Ishikawa (cell line): ENCODE data around the gene FOXN3.

Experiments
- CEBPB ChIP-seq: IDR thresholded peaks from 2 replicates; pipeline ENCODE4 v1.6.1; 2012
- CREB1 ChIP-seq: IDR thresholded peaks from 2 replicates; pipeline ENCODE4 v1.6.1; 2012; ENCODE audit warnings: low read depth
- EGR1 ChIP-seq: IDR thresholded peaks from 2 replicates; pipeline ENCODE4 v1.6.1; 2012
- EP300 ChIP-seq: IDR thresholded peaks from 2 replicates; pipeline ENCODE4 v1.6.1; 2012; ENCODE audit warnings: borderline replicate concordance
- FOXM1 ChIP-seq: IDR thresholded peaks from 2 replicates; pipeline ENCODE4 v1.6.1; 2012; ENCODE audit warnings: low read depth, borderline replicate concordance
- MAX ChIP-seq: IDR thresholded peaks from 2 replicates; pipeline ENCODE4 v1.6.1; 2012
- NFIC ChIP-seq: IDR thresholded peaks from 2 replicates; pipeline ENCODE4 v1.6.1; 2012
- RAD21 ChIP-seq: IDR thresholded peaks from 2 replicates; pipeline ENCODE4 v1.6.1; 2012; ENCODE audit warnings: low read depth
- REST ChIP-seq: IDR thresholded peaks from 2 replicates; pipeline ENCODE4 v1.6.1; 2012; ENCODE audit warnings: low read depth, mild to moderate bottlenecking
- TAF1 ChIP-seq: IDR thresholded peaks from 2 replicates; pipeline ENCODE4 v1.6.1; 2012; ENCODE audit warnings: low read depth, mild to moderate bottlenecking
- TCF12 ChIP-seq: IDR thresholded peaks from 2 replicates; pipeline ENCODE4 v1.6.1; 2012; ENCODE audit warnings: low read depth
- TEAD4 ChIP-seq: IDR thresholded peaks from 2 replicates; pipeline ENCODE4 v1.6.1; 2012
- USF1 ChIP-seq: IDR thresholded peaks from 2 replicates; pipeline ENCODE4 v1.6.1; 2012
- YY1 ChIP-seq: IDR thresholded peaks from 2 replicates; pipeline ENCODE4 v1.6.1; 2012; ENCODE audit warnings: low read depth
- ZBTB7A ChIP-seq: IDR thresholded peaks from 2 replicates; pipeline ENCODE4 v1.6.1; 2012; ENCODE audit warnings: low read depth

FOXN3 gene

GRCh38 chr14:89350152-89350551, 66.9 kb downstream of the FOXN3 start:
- no peak for TF ChIP-seq NFIC
- TF ChIP-seq RAD21 = no peak
- no peak for TF ChIP-seq ZBTB7A
- TF ChIP-seq EP300 = no peak
- no peak for TF ChIP-seq MAX
- TF ChIP-seq USF1 = no peak
- TF ChIP-seq EGR1 = no peak
- no peak for TF ChIP-seq TAF1

- no peak for TF ChIP-seq EP300
- TF ChIP-seq TAF1 = no peak
- no peak for TF ChIP-seq NFIC
- no peak for TF ChIP-seq TEAD4
- no peak for TF ChIP-seq CEBPB
- no peak for TF ChIP-seq YY1
- TF ChIP-seq REST = no peak
- TF ChIP-seq MAX = no peak
- TF ChIP-seq ZBTB7A = no peak
- no peak for TF ChIP-seq CREB1
- no peak for TF ChIP-seq FOXM1
- TF ChIP-seq TCF12 = no peak
- no peak for TF ChIP-seq EGR1
- TF ChIP-seq RAD21 = no peak
- TF ChIP-seq USF1 = no peak
Measured at GRCh38 chr14:89349171-89350008, 67.6 kb downstream of the FOXN3 start.

- TF ChIP-seq EGR1 = no peak
- no peak for TF ChIP-seq RAD21
- TF ChIP-seq TEAD4 = no peak
- no peak for TF ChIP-seq TCF12
- TF ChIP-seq FOXM1 = no peak
- TF ChIP-seq REST = no peak
- no peak for TF ChIP-seq MAX
- TF ChIP-seq YY1 = no peak
- TF ChIP-seq USF1 = no peak
- TF ChIP-seq ZBTB7A = no peak
- TF ChIP-seq CREB1 = no peak
- no peak for TF ChIP-seq EP300
- no peak for TF ChIP-seq CEBPB
- TF ChIP-seq TAF1 = no peak
- TF ChIP-seq NFIC = no peak
Measured at GRCh38 chr14:89348722-89349121, 68.3 kb downstream of the FOXN3 start.

GRCh38 chr14:89347885-89348284, 69.1 kb downstream of the FOXN3 start:
- TF ChIP-seq MAX = no peak
- TF ChIP-seq TCF12 = no peak
- no peak for TF ChIP-seq USF1
- no peak for TF ChIP-seq CREB1
- TF ChIP-seq FOXM1 = no peak
- no peak for TF ChIP-seq REST
- no peak for TF ChIP-seq EGR1
- no peak for TF ChIP-seq CEBPB
- TF ChIP-seq EP300 = no peak
- no peak for TF ChIP-seq ZBTB7A
- TF ChIP-seq YY1 = no peak
- no peak for TF ChIP-seq TAF1
- TF ChIP-seq RAD21 = no peak
- no peak for TF ChIP-seq TEAD4
- TF ChIP-seq NFIC = no peak
